WTC11 (cell line): ENCODE data around the gene PDGFRA. TPM values are rescaled to one million over a fixed set of nuclear protein-coding genes. Genes with fewer than 3 reads are reported as not detected.

ENCODE experiments used
- ATAC-seq: fragments of 200-7000 bp; cut with Tn5 transposase; 2 replicates; pipeline ENCODE4 v1.10.0; 2021; ENCODE audit warnings: mild to moderate bottlenecking, moderate library complexity
- CTCF ChIA-PET: fragments of 300-600 bp; sonication (Branson Sonifier 250); formaldehyde crosslinking; loops from one replicate; lab custom pipeline; 2021; ENCODE audit warnings: antibody characterized with exemption; lab: Charles Lee
- POLR2A ChIA-PET: fragments of 350-600 bp; sonication (Branson Sonifier 250); formaldehyde crosslinking; loops from one replicate; lab custom pipeline; 2021; ENCODE audit warnings: antibody characterized with exemption; lab: Charles Lee
- DNase-seq: peaks from one replicate; pipeline ENCODE4 v3.0.0; 2021; ENCODE audit warnings: low spot score
- H3K27ac Mint-ChIP-seq: 2 replicates; pipeline ENCODE4 v1.8.0; 2021; ENCODE audit warnings: mixed read lengths
- H3K27me3 Mint-ChIP-seq: 2 replicates; pipeline ENCODE4 v1.8.0; 2021; ENCODE audit warnings: low read depth, mild to moderate bottlenecking, moderate library complexity, mixed read lengths
- H3K36me3 Mint-ChIP-seq: 2 replicates; pipeline ENCODE4 v1.8.0; 2021; ENCODE audit warnings: mixed read lengths
- H3K4me1 Mint-ChIP-seq: 2 replicates; pipeline ENCODE4 v1.8.0; 2022; ENCODE audit warnings: mixed read lengths
- H3K4me3 Mint-ChIP-seq: 2 replicates; pipeline ENCODE4 v1.8.0; 2021; ENCODE audit warnings: mild to moderate bottlenecking, moderate library complexity, mixed read lengths
- H3K9me3 Mint-ChIP-seq: 2 replicates; pipeline ENCODE4 v1.8.0; 2021; ENCODE audit warnings: mixed read lengths
- AFF4 ChIP-seq: sonication (generic); formaldehyde crosslinking; IDR thresholded peaks from 2 replicates; pipeline ENCODE4 v1.8.1; 2023; ENCODE audit warnings: mild to moderate bottlenecking, missing genetic modification reagents, borderline replicate concordance
- CBFB ChIP-seq: sonication (generic); formaldehyde crosslinking; IDR thresholded peaks from 2 replicates; pipeline ENCODE4 v1.8.1; 2022; ENCODE audit warnings: mild to moderate bottlenecking, low read depth, missing genetic modification reagents
- E2F4 ChIP-seq: sonication (generic); formaldehyde crosslinking; IDR thresholded peaks from 2 replicates; pipeline ENCODE4 v1.8.1; 2022; ENCODE audit warnings: low read depth, mild to moderate bottlenecking, moderate library complexity, missing genetic modification reagents, borderline replicate concordance
- FOXJ3 ChIP-seq: sonication (generic); formaldehyde crosslinking; IDR thresholded peaks from 2 replicates; pipeline ENCODE4 v1.9.0; 2021; ENCODE audit warnings: missing genetic modification reagents, mild to moderate bottlenecking, borderline replicate concordance
- FOXK1 ChIP-seq: sonication (generic); formaldehyde crosslinking; IDR thresholded peaks from 2 replicates; pipeline ENCODE4 v1.8.0; 2022; ENCODE audit warnings: mild to moderate bottlenecking, moderate library complexity, missing genetic modification reagents
- FOXP1 ChIP-seq: sonication (generic); formaldehyde crosslinking; IDR thresholded peaks from 2 replicates; pipeline ENCODE4 v1.8.0; 2022; ENCODE audit warnings: missing genetic modification reagents, mild to moderate bottlenecking, moderate library complexity, borderline replicate concordance
- GABPB1 ChIP-seq: sonication (generic); formaldehyde crosslinking; IDR thresholded peaks from 2 replicates; pipeline ENCODE4 v1.8.1; 2023; ENCODE audit warnings: mild to moderate bottlenecking, missing genetic modification reagents
- GTF2I ChIP-seq: fragments of 250-450 bp; sonication (Bioruptor Pico); conservative IDR thresholded peaks from 2 replicates; pipeline ENCODE4 v1.4.0; 2021; ENCODE audit warnings: mild to moderate bottlenecking
- JUN ChIP-seq: sonication (generic); formaldehyde crosslinking; IDR thresholded peaks from 2 replicates; pipeline ENCODE4 v1.8.0; 2023; ENCODE audit warnings: mild to moderate bottlenecking, missing genetic modification reagents
- SP1 ChIP-seq: sonication (generic); formaldehyde crosslinking; conservative IDR thresholded peaks from 2 replicates; pipeline ENCODE4 v1.8.1; 2022; ENCODE audit warnings: missing genetic modification reagents
- TEAD1 ChIP-seq: sonication (generic); formaldehyde crosslinking; IDR thresholded peaks from 2 replicates; pipeline ENCODE4 v1.8.0; 2022; ENCODE audit warnings: mild to moderate bottlenecking, missing genetic modification reagents
- TEAD4 ChIP-seq: sonication (generic); formaldehyde crosslinking; IDR thresholded peaks from 2 replicates; pipeline ENCODE4 v1.8.0; 2022; ENCODE audit warnings: mild to moderate bottlenecking, missing genetic modification reagents
- USF1 ChIP-seq: sonication (generic); formaldehyde crosslinking; IDR thresholded peaks from 2 replicates; pipeline ENCODE4 v1.8.0; 2022; ENCODE audit warnings: mild to moderate bottlenecking, missing genetic modification reagents
- ZNF416 ChIP-seq: fragments of 250-450 bp; sonication (Bioruptor Pico); IDR thresholded peaks from 2 replicates; pipeline ENCODE4 v1.9.0; 2021; ENCODE audit warnings: mild to moderate bottlenecking, inconsistent platforms
- ZNF671 ChIP-seq: fragments of 250-450 bp; sonication (Bioruptor Pico); IDR thresholded peaks from 2 replicates; pipeline ENCODE4 v1.8.0; 2021; ENCODE audit warnings: mild to moderate bottlenecking
- ZSCAN18 ChIP-seq: fragments of 250-450 bp; sonication (Bioruptor Pico); IDR thresholded peaks from 2 replicates; pipeline ENCODE4 v2.1.2; 2022; ENCODE audit warnings: mild to moderate bottlenecking, moderate library complexity
- total RNA-seq: library from RNA; stranded (reverse); gene quantifications from 3 replicates; pipeline ENCODE4 v1.2.3, GENCODE V29; 2021
- TF ChIP-seq, protein P1 (sequence below): sonication (generic); formaldehyde crosslinking; IDR thresholded peaks from 2 replicates; pipeline ENCODE4 v1.8.1; 2023; ENCODE audit warnings: mild to moderate bottlenecking, missing genetic modification reagents
- TF ChIP-seq, protein P2 (sequence below): fragments of 200-600 bp; IDR thresholded peaks from 2 replicates; pipeline ENCODE4 v1.8.0; 2022; ENCODE audit warnings: antibody characterized with exemption

PDGFRA gene
- total RNA-seq, 1 experiment from 2014 or later, result 3.3 TPM

GRCh38 chr4:54197926-54198325 lies 31.2 kb upstream of the PDGFRA start:
- CTCF ChIA-PET, result interaction anchor here (0.6 kb wide), 1 partner anchor 36 kb away, joined by 3 read pairs; no protein-coding TSS in a partner anchor
- H3K27ac Mint-ChIP-seq, result no peak overlapping the region

GRCh38 chr4:54199919-54200318 lies 29.2 kb upstream of the PDGFRA start:
- POLR2A ChIA-PET, result no interaction called here
- no peaks in the 10 kb centered on the region for H3K36me3 Mint-ChIP-seq
- ATAC-seq, result no peak
- H3K4me3 Mint-ChIP-seq, result no peak overlapping the region
- no peaks in the 10 kb centered on the region; the same call in 1 of the 2 replicates for H3K27me3 Mint-ChIP-seq
- TF ChIP-seq GABPB1 (CRISPR knock-in tag), result no peak
- TF ChIP-seq TEAD1 (CRISPR knock-in tag), result no peak
- TF ChIP-seq, all 79 proteins: peak for 0
- DNase-seq, result no peak
- CTCF ChIA-PET, result no interaction called here
- Mint-ChIP-seq H3K9me3 (peaks cover 7% of the 10 kb centered on the region), H3K4me1 (peaks cover 14% of the 10 kb centered on the region), H3K27ac (no peak overlapping the region)

More at GRCh38 chr4:54197926-54198325, 31.2 kb upstream of the PDGFRA start:
- Mint-ChIP-seq H3K4me1 (peaks cover 14% of the 10 kb centered on the region), H3K4me3 (no peak overlapping the region), H3K9me3 (peaks cover 13% of the 10 kb centered on the region), H3K36me3 (0 out of 2 replicates have a peak, but pooled peaks cover 3% of the 10 kb centered on the region), H3K27me3 (no peaks in the 10 kb centered on the region; the same call in 1 of the 2 replicates)
- TF ChIP-seq, protein P1, sequence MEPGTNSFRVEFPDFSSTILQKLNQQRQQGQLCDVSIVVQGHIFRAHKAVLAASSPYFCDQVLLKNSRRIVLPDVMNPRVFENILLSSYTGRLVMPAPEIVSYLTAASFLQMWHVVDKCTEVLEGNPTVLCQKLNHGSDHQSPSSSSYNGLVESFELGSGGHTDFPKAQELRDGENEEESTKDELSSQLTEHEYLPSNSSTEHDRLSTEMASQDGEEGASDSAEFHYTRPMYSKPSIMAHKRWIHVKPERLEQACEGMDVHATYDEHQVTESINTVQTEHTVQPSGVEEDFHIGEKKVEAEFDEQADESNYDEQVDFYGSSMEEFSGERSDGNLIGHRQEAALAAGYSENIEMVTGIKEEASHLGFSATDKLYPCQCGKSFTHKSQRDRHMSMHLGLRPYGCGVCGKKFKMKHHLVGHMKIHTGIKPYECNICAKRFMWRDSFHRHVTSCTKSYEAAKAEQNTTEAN (CRISPR knock-in tag), result no peak
- no peak for TF ChIP-seq SP1
- no peak for TF ChIP-seq AFF4 (CRISPR knock-in tag)
- no peak for TF ChIP-seq TEAD4 (CRISPR knock-in tag)
- no peak for TF ChIP-seq ZNF416
- TF ChIP-seq FOXJ3 (CRISPR knock-in tag), result no peak
- no peak for TF ChIP-seq FOXP1
- TF ChIP-seq JUN (CRISPR knock-in tag), result no peak
- no peak for TF ChIP-seq GTF2I (CRISPR knock-in tag)
- TF ChIP-seq ZNF671 (CRISPR knock-in tag), result no peak
- TF ChIP-seq E2F4 (CRISPR knock-in tag), result no peak
- DNase-seq (no peak), ATAC-seq (no peak)
- POLR2A ChIA-PET, result no interaction called here

- ChIA-PET POLR2A (no interaction called here), CTCF (interaction anchor here (1.6 kb wide), 1 partner anchor 7 kb away, joined by 5 read pairs; no protein-coding TSS in a partner anchor)
- Mint-ChIP-seq H3K4me3 (no peak overlapping the region), H3K27me3 (0 out of 2 replicates have a peak, but pooled peaks cover 3% of the 10 kb centered on the region), H3K27ac (no peak overlapping the region), H3K4me1 (peaks cover 6% of the 10 kb centered on the region; the same call in 1 of the 2 replicates), H3K9me3 (peaks cover 17% of the 10 kb centered on the region), H3K36me3 (peaks cover 3% of the 10 kb centered on the region)
- ATAC-seq (no peak), DNase-seq (no peak)
- TF ChIP-seq CBFB (CRISPR knock-in tag) (no peak), FOXK1 (CRISPR knock-in tag) (no peak), USF1 (CRISPR knock-in tag) (no peak), ZSCAN18 (CRISPR knock-in tag) (no peak)
- TF ChIP-seq, protein P2, sequence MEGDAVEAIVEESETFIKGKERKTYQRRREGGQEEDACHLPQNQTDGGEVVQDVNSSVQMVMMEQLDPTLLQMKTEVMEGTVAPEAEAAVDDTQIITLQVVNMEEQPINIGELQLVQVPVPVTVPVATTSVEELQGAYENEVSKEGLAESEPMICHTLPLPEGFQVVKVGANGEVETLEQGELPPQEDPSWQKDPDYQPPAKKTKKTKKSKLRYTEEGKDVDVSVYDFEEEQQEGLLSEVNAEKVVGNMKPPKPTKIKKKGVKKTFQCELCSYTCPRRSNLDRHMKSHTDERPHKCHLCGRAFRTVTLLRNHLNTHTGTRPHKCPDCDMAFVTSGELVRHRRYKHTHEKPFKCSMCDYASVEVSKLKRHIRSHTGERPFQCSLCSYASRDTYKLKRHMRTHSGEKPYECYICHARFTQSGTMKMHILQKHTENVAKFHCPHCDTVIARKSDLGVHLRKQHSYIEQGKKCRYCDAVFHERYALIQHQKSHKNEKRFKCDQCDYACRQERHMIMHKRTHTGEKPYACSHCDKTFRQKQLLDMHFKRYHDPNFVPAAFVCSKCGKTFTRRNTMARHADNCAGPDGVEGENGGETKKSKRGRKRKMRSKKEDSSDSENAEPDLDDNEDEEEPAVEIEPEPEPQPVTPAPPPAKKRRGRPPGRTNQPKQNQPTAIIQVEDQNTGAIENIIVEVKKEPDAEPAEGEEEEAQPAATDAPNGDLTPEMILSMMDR, result no peak
These were observed 19.5 kb upstream of the PDGFRA start for GRCh38 chr4:54209617-54210016.
